HG02884 (cell line): ENCODE data around the gene DUSP10.

ENCODE experiments used
- ATAC-seq: cut with Tn5 transposase; IDR thresholded peaks from one replicate; pipeline ENCODE4 v1.9.1; 2021; ENCODE audit warnings: mild to moderate bottlenecking, moderate library complexity; ENCODE audit not compliant: unreplicated experiment

Gene DUSP10

GRCh38 chr1:221715321-221716169 is 26.3 kb downstream of the DUSP10 start:
- no peak for ATAC-seq

GRCh38 chr1:221714227-221715152 is 27.4 kb downstream of the DUSP10 start:
- ATAC-seq, result no peak

GRCh38 chr1:221712776-221713431 is 29.0 kb downstream of the DUSP10 start:
- ATAC-seq, result peak; percentile 40

- peak; percentile 55 for ATAC-seq
These were observed 29.6 kb downstream of the DUSP10 start for GRCh38 chr1:221712198-221712684.

- ATAC-seq, result no peak
These were observed 30.2 kb downstream of the DUSP10 start for GRCh38 chr1:221711656-221712055.

- ATAC-seq, result no peak
These were observed 30.8 kb downstream of the DUSP10 start for GRCh38 chr1:221711063-221711577.

- no peak for ATAC-seq
These were observed 32.0 kb downstream of the DUSP10 start for GRCh38 chr1:221709854-221710253.

- ATAC-seq, result peak; percentile 27
These were observed 32.9 kb downstream of the DUSP10 start for GRCh38 chr1:221708987-221709386.

- ATAC-seq, result peak; percentile 51
These were observed 33.8 kb downstream of the DUSP10 start for GRCh38 chr1:221708076-221708571.

- no peak for ATAC-seq
These were observed 34.9 kb downstream of the DUSP10 start for GRCh38 chr1:221706876-221707582.

GRCh38 chr1:221706191-221706590 is 35.7 kb downstream of the DUSP10 start:
- ATAC-seq, result no peak

- ATAC-seq, result no peak
These were observed 37.6 kb downstream of the DUSP10 start for GRCh38 chr1:221704306-221704705.

- no peak for ATAC-seq
These were observed 40.2 kb downstream of the DUSP10 start for GRCh38 chr1:221701570-221702186.

- no peak for ATAC-seq
These were observed 40.9 kb downstream of the DUSP10 start for GRCh38 chr1:221700948-221701347.

GRCh38 chr1:221700536-221700935 is 41.4 kb downstream of the DUSP10 start:
- no peak for ATAC-seq

- ATAC-seq, result no peak
These were observed 41.8 kb downstream of the DUSP10 start for GRCh38 chr1:221699978-221700519.

- ATAC-seq, result no peak
These were observed 42.3 kb downstream of the DUSP10 start for GRCh38 chr1:221699577-221699976.

- ATAC-seq, result no peak
These were observed 43.1 kb downstream of the DUSP10 start for GRCh38 chr1:221698579-221699349.
